ENCODE results near the gene PHACTR3. TPM values are rescaled to one million over a fixed set of nuclear protein-coding genes. Genes with fewer than 3 reads are reported as not detected.

The PHACTR3 gene
- total and polyA plus RNA-seq, 2 experiments from 2014 or later = 0.45 to 0.61 TPM

GRCh38 chr20:59583428-59584277 lies 20.7 kb upstream of the PHACTR3 start:
- no peaks in the 10 kb centered on the region for H3K36me3 Mint-ChIP-seq (ENCODE audit: low read depth)
- no peaks in the 10 kb centered on the region for H3F3A ChIP-seq (replicated peaks; ENCODE audit: low read depth)
- no peak overlapping the region for H3K27ac ChIP-seq (ENCODE audit: low read depth)
- no peak overlapping the region for H3K4me3 ChIP-seq
- no peaks in the 10 kb centered on the region for H3K4me1 ChIP-seq (ENCODE audit: insufficient read depth)
- no peaks in the 10 kb centered on the region for H3K36me3 ChIP-seq (ENCODE audit: insufficient read depth)
- peaks cover 26% of the 10 kb centered on the region for H3K27me3 ChIP-seq (ENCODE audit: insufficient read depth)
- no peak overlapping the region for H3K27ac Mint-ChIP-seq
- TF ChIP-seq ZNF114 (CRISPR knock-in tag; IDR thresholded peaks at IDR 0.05) (no peak), EZH2 (IDR thresholded peaks at IDR 0.05; ENCODE audit: low read depth, unreplicated experiment) (no peak), EZH2phosphoT487 (IDR thresholded peaks at IDR 0.05; ENCODE audit: unreplicated experiment) (no peak), POLR2AphosphoS5 (IDR thresholded peaks at IDR 0.05; ENCODE audit: low read depth) (no peak), STAT1 (IDR thresholded peaks at IDR 0.05; ENCODE audit: unreplicated experiment) (no peak), NANOG (IDR thresholded peaks at IDR 0.05; ENCODE audit: borderline replicate concordance) (no peak), JUNB (IDR thresholded peaks at IDR 0.05; ENCODE audit: unreplicated experiment) (no peak), CREB1 (CRISPR knock-in tag; IDR thresholded peaks at IDR 0.05; ENCODE audit: low read depth) (no peak), ZNF331 (CRISPR knock-in tag; IDR thresholded peaks at IDR 0.05; ENCODE audit: low read depth) (no peak)
- TF ChIP-seq, protein P1, sequence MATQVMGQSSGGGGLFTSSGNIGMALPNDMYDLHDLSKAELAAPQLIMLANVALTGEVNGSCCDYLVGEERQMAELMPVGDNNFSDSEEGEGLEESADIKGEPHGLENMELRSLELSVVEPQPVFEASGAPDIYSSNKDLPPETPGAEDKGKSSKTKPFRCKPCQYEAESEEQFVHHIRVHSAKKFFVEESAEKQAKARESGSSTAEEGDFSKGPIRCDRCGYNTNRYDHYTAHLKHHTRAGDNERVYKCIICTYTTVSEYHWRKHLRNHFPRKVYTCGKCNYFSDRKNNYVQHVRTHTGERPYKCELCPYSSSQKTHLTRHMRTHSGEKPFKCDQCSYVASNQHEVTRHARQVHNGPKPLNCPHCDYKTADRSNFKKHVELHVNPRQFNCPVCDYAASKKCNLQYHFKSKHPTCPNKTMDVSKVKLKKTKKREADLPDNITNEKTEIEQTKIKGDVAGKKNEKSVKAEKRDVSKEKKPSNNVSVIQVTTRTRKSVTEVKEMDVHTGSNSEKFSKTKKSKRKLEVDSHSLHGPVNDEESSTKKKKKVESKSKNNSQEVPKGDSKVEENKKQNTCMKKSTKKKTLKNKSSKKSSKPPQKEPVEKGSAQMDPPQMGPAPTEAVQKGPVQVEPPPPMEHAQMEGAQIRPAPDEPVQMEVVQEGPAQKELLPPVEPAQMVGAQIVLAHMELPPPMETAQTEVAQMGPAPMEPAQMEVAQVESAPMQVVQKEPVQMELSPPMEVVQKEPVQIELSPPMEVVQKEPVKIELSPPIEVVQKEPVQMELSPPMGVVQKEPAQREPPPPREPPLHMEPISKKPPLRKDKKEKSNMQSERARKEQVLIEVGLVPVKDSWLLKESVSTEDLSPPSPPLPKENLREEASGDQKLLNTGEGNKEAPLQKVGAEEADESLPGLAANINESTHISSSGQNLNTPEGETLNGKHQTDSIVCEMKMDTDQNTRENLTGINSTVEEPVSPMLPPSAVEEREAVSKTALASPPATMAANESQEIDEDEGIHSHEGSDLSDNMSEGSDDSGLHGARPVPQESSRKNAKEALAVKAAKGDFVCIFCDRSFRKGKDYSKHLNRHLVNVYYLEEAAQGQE (IDR thresholded peaks at IDR 0.05; ENCODE audit: unreplicated experiment) = no peak
- TF ChIP-seq, protein P2, sequence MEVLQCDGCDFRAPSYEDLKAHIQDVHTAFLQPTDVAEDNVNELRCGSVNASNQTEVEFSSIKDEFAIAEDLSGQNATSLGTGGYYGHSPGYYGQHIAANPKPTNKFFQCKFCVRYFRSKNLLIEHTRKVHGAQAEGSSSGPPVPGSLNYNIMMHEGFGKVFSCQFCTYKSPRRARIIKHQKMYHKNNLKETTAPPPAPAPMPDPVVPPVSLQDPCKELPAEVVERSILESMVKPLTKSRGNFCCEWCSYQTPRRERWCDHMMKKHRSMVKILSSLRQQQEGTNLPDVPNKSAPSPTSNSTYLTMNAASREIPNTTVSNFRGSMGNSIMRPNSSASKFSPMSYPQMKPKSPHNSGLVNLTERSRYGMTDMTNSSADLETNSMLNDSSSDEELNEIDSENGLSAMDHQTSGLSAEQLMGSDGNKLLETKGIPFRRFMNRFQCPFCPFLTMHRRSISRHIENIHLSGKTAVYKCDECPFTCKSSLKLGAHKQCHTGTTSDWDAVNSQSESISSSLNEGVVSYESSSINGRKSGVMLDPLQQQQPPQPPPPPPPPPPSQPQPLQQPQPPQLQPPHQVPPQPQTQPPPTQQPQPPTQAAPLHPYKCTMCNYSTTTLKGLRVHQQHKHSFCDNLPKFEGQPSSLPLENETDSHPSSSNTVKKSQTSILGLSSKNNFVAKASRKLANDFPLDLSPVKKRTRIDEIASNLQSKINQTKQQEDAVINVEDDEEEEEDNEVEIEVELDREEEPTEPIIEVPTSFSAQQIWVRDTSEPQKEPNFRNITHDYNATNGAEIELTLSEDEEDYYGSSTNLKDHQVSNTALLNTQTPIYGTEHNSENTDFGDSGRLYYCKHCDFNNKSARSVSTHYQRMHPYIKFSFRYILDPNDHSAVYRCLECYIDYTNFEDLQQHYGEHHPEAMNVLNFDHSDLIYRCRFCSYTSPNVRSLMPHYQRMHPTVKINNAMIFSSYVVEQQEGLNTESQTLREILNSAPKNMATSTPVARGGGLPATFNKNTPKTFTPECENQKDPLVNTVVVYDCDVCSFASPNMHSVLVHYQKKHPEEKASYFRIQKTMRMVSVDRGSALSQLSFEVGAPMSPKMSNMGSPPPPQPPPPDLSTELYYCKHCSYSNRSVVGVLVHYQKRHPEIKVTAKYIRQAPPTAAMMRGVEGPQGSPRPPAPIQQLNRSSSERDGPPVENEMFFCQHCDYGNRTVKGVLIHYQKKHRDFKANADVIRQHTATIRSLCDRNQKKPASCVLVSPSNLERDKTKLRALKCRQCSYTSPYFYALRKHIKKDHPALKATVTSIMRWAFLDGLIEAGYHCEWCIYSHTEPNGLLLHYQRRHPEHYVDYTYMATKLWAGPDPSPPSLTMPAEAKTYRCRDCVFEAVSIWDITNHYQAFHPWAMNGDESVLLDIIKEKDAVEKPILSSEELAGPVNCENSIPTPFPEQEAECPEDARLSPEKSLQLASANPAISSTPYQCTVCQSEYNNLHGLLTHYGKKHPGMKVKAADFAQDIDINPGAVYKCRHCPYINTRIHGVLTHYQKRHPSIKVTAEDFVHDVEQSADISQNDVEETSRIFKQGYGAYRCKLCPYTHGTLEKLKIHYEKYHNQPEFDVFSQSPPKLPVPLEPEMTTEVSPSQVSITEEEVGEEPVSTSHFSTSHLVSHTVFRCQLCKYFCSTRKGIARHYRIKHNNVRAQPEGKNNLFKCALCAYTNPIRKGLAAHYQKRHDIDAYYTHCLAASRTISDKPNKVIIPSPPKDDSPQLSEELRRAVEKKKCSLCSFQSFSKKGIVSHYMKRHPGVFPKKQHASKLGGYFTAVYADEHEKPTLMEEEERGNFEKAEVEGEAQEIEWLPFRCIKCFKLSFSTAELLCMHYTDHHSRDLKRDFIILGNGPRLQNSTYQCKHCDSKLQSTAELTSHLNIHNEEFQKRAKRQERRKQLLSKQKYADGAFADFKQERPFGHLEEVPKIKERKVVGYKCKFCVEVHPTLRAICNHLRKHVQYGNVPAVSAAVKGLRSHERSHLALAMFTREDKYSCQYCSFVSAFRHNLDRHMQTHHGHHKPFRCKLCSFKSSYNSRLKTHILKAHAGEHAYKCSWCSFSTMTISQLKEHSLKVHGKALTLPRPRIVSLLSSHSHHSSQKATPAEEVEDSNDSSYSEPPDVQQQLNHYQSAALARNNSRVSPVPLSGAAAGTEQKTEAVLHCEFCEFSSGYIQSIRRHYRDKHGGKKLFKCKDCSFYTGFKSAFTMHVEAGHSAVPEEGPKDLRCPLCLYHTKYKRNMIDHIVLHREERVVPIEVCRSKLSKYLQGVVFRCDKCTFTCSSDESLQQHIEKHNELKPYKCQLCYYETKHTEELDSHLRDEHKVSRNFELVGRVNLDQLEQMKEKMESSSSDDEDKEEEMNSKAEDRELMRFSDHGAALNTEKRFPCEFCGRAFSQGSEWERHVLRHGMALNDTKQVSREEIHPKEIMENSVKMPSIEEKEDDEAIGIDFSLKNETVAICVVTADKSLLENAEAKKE (CRISPR knock-in tag; IDR thresholded peaks at IDR 0.05) = no peak
- TF ChIP-seq, protein P3, sequence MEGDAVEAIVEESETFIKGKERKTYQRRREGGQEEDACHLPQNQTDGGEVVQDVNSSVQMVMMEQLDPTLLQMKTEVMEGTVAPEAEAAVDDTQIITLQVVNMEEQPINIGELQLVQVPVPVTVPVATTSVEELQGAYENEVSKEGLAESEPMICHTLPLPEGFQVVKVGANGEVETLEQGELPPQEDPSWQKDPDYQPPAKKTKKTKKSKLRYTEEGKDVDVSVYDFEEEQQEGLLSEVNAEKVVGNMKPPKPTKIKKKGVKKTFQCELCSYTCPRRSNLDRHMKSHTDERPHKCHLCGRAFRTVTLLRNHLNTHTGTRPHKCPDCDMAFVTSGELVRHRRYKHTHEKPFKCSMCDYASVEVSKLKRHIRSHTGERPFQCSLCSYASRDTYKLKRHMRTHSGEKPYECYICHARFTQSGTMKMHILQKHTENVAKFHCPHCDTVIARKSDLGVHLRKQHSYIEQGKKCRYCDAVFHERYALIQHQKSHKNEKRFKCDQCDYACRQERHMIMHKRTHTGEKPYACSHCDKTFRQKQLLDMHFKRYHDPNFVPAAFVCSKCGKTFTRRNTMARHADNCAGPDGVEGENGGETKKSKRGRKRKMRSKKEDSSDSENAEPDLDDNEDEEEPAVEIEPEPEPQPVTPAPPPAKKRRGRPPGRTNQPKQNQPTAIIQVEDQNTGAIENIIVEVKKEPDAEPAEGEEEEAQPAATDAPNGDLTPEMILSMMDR (conservative IDR thresholded peaks at IDR 0.05; ENCODE audit: low read depth in 2 of 2) = no peak
- TF ChIP-seq, protein P4, sequence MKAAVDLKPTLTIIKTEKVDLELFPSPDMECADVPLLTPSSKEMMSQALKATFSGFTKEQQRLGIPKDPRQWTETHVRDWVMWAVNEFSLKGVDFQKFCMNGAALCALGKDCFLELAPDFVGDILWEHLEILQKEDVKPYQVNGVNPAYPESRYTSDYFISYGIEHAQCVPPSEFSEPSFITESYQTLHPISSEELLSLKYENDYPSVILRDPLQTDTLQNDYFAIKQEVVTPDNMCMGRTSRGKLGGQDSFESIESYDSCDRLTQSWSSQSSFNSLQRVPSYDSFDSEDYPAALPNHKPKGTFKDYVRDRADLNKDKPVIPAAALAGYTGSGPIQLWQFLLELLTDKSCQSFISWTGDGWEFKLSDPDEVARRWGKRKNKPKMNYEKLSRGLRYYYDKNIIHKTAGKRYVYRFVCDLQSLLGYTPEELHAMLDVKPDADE (IDR thresholded peaks at IDR 0.05) = no peak
- H3K4me1 Mint-ChIP-seq = no peaks in the 10 kb centered on the region; the same call in 2 of the 3 replicates
- H3K27me3 Mint-ChIP-seq (ENCODE audit: insufficient read depth, low read depth, poor library complexity) = peaks cover 19% of the 10 kb centered on the region
- no peak overlapping the region for H2AFZ ChIP-seq
- H3K9me2 ChIP-seq (ENCODE audit: insufficient read depth) = no peaks in the 10 kb centered on the region
- no peaks in the 10 kb centered on the region for H4K20me1 ChIP-seq (replicated peaks; ENCODE audit: insufficient read depth)
- H3K79me2 ChIP-seq (replicated peaks; ENCODE audit: insufficient read depth) = no peaks in the 10 kb centered on the region
- ATAC-seq (no peak), DNase-seq (ENCODE audit: low spot score) (no peak)
- H3K4me3 Mint-ChIP-seq = no peak overlapping the region
- no peak overlapping the region for H3K4me2 ChIP-seq
- no peaks in the 10 kb centered on the region for H3K9me3 Mint-ChIP-seq
